NB4 (cell line): Measurements from ENCODE around the gene CDK8.

Experiments
- CTCF ChIP-seq: IDR thresholded peaks from one replicate; pipeline ENCODE4 v1.5.1; 2012; ENCODE audit warnings: low read depth, low read length
- MYC ChIP-seq: IDR thresholded peaks from 2 replicates; pipeline ENCODE4 v1.6.1; 2011; ENCODE audit warnings: low read depth, low read length
- POLR2A ChIP-seq: IDR thresholded peaks from 2 replicates; pipeline ENCODE4 v1.6.1; 2011; ENCODE audit warnings: mild to moderate bottlenecking; ENCODE audit not compliant: insufficient read length; ENCODE audit errors: extremely low read depth

DNA sequence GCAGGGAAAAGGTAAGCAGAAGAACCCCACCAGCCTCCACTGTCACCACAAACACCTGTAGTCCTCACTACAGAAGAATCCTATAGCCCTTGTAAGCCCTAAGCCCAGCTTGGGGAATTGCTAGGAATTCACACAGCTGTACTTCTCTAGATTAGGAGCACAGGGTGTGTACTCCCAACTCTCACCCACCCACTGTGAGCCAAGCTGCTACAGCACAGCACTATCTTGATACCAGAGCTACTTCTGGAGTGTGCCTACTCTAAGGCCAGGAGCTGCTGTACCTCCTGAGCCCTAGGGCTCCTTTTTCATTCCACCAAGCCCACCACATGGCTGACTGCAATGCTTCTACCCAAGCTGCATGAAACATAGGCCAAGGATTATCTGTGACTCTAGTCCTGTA is 181.2 kb downstream of the CDK8 start:
- TF ChIP-seq POLR2A (no peak), CTCF (no peak), MYC (no peak)
